SKM-1 treated with dmso at 0.1 percent for 144 hours (cell line): ENCODE results near the gene ADGRL1.
"Not testable (repeated sequence)": the region's sequence is repeated elsewhere in the genome, so short reads cannot be mapped to it uniquely, and the experiment has no call there.

Experiments
- DNase-seq: peaks from one replicate; lab custom pipeline; 2025; ENCODE audit not compliant: unreplicated experiment; lab: John Stamatoyannopoulos, UW

Gene ADGRL1

DNA sequence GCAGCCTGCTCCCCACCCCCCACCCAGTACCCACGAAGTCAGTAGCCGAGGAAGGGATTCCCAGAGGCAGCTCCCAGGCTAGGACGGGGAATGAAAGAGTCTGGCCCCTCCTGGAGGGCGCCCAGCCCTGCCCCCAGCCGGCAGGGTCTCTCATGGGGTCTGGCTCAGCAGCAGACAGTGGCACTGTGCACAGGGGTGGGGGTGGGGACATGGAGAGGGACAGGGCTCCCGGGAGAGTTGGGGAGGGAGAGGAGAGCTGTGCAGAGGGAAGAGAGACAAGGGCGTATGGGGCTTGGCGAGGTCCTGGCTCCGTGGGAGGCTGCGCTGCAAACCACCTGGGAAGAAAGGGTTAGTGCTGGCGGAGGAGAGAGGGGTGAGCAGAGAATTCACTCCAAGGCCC, 41.9 kb downstream of the ADGRL1 start:
- DNase-seq: no peak

DNA sequence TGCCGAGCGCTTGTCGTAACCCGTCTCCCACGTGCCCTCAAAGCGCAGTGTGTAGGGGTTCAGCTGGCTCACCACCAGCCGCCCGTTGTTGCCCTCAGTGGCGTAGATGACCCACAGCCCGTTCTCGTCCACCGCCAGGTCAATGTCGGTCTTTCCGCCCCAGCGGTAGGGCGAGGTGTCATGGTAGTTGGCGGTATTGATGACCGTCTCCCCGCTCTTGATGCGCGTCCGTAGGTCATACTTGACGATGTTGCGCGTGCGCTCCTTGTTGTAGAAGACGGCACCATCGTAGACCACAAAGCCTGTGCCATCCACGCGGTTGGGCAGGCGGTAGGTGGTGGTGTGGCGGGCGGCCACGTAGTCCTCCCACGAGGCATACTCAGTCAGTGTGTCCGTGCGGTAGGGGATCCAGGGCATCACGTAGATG, 43.1 kb downstream of the ADGRL1 start:
- DNase-seq: no peak

DNA sequence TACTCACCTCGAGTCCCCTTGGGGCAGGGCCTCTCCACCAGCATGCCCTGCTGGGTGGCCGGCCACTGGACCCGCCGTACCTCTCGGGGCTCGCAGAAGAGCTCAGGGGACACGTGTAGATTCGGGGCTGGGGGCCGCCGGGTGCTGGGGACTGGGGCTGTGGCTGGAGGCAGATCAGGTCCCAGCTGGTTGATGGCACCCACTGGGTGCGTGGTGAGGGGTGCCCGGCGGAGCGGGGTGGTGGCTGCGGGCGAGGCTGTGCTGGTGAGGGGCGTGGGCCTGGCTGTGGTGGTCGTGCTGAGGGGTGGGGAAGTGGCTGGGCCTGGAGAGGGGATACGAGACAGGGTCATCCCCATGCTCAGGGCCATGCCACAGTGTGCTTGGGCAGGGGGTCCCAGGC, 44.7 kb downstream of the ADGRL1 start:
- no peak for DNase-seq

DNA sequence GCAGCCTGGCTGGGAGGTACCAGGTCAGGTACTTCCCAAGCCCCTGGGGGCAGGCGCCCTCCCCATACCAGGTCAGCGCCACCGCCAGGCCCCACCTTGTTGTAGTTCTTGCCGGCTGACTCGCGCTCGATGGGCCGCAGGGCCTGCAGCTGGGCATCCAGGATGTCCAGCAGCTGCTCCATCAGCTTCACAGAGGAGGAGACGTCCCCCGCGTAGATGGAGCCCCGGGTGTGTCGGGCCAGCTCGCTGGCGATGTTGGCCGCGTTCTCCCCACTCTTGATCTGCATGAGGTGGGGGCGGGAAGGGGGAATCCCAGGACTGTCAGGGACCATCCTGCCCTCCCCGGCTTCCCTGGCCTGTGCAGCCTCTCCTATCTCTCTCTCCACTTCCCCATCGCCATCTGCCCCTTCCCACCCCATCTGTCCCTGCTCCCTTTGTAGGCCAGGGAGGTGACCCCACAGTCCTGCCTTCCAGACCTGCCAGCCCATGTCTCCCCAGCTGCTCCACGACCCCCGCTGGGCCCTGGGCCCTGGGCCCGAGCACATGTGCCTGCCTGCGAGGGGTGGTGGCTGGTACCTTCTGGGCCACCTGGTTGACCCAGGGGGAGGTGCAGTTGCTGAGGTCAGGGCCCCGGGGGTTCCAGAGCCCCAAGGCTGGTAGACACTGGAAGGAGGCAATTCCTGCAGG, 45.8 kb downstream of the ADGRL1 start:
- no peak for DNase-seq

DNA sequence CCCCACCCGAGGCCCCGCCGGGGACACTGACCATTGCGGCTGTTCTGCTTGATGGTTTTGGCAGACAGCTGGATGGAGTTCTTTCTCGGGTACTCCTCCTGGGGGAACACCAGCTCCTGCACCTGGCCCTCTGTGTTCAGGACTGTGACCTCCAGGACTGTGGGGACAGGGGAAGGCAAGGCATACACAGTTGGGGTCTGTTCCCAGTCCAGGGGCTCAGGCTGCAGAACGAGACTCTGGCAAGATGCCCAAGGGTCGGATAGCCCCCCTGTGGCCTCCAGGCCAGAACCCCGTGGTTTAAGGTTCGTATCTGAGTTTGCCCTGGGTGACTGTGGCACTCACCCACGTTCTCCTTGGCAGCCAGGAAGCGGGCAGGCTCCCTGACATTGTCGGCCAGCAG, 46.9 kb downstream of the ADGRL1 start:
- DNase-seq: no peak

DNA sequence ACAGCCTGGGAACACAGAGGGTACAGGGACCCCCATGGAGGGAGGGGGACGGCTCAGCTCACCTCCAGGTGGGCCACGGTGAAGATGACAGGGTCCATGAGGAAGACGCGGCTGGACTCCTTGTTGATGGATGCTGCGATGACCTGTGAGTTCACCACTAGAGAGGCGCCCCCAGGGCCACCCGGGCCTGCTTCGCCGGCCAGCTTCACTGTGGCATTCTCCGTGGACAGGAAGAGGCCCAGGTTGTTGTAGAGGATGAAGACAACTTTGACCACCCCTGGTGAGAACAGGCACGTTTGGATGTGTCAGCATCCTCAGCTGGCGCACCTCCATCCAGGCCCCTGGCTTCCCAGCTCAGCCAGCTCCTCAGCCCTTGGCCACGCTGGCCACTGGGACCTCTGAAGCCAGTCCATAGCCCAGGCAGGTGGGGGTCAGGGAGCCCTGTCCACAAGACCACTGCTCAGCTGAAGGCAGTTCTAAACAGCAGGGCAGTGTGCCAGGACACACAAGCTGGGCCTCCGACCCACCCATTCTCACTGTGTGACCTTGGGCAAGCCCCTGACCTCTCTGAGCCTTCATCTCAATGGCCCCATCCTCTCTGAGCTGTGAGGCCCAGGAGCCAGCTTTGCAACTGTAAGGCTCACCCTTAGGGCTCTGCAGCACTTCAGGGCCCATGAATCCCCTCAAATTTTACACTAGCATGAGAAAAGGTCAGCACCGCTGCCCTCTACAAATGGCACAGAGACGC, 47.5 kb downstream of the ADGRL1 start:
- no peak for DNase-seq

DNA sequence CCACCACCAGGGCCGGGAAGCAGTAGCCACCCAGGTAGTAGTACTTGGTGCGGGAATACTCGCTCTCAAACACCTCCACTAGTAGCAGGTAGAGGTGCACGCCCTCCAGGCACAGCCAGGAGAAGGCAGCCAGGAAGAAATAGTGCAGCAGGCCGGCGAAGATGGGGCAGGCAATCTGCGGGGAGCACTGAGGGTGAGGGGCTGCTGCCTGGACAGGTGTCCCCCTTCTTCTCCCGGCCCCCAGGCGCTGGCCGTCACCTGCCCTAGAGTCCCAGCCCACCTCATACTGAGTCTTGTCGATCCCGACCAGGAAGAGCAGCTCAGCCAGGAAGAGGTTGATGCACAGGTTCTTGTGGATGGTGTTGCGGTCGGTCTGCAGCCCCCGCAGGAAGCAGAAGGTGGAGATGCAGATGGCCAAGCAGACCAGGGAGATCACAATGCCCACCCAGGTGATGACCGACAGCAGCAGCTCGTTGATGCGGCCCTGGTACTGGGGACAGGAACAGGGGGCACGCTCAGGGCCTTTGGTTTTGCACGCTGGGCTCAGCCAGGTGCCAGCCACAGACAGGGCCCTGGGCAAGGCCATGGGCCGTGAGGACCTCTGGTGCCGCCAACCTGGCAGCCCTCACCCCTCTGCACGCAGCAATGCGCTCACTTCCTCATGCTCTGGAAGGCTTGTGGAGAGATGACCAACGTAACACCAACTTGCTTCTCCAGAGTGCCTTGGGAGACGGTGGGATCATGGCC, 48.8 kb downstream of the ADGRL1 start:
- no peak for DNase-seq

DNA sequence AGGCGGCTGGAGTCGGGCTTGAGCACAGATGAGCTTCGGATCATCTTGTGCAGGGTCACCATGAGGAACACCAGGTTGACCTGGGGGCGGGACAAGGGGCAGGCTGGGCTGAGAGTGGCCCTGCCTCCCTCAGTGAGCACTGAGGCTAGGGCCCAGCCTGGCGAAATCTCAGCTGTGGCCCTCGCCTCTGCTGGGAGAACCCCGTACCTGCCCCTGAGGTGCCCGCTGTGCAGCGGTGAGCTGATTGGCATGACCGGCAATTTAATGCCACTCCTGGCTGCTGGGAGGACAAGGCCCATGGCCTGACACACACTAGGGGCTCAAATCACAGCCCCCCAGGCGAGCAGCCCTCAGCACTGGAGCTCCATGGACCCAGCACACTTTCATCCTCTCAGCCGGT, 49.8 kb downstream of the ADGRL1 start:
- DNase-seq: no peak

DNA sequence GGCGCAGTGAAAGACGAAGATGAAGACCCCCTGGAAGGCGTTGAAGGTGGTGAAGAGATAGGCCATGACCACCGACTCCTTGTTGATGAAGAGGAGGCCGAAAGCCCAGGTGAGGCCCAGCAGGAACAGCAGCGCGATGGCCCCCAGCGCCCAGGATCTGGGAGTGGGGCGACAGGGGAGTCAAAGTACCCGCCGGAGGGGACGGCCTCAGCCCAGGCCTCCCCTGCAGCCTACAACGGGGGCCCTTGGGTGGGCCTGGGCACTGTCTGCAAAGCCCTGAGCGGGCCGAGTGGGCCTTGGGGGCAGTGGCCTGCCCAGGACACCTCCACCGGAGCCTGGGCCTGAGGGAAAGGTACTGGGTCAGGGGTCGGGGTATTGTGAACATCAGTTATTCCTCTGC, 50.6 kb downstream of the ADGRL1 start:
- no peak for DNase-seq

DNA sequence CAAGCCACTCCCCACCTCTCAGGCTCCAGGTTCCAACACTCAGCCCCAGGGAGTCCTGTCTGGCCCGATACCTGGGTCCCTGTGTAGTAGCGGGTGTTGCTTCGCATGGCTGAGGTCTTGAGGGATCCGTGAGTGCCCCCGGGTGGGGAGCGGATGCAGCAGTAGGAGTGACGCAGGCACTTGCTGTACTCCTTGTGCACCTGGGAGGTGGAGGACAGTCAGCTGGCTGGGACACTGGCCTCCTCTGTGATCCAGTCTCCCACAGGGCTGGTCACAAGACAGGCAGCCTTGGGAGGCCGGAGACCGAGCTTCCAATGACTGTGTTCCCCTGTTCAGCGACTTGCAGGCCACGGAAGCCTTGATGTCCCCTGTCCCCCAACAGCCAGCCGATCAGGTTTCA, 53.3 kb downstream of the ADGRL1 start:
- DNase-seq: no peak

DNA sequence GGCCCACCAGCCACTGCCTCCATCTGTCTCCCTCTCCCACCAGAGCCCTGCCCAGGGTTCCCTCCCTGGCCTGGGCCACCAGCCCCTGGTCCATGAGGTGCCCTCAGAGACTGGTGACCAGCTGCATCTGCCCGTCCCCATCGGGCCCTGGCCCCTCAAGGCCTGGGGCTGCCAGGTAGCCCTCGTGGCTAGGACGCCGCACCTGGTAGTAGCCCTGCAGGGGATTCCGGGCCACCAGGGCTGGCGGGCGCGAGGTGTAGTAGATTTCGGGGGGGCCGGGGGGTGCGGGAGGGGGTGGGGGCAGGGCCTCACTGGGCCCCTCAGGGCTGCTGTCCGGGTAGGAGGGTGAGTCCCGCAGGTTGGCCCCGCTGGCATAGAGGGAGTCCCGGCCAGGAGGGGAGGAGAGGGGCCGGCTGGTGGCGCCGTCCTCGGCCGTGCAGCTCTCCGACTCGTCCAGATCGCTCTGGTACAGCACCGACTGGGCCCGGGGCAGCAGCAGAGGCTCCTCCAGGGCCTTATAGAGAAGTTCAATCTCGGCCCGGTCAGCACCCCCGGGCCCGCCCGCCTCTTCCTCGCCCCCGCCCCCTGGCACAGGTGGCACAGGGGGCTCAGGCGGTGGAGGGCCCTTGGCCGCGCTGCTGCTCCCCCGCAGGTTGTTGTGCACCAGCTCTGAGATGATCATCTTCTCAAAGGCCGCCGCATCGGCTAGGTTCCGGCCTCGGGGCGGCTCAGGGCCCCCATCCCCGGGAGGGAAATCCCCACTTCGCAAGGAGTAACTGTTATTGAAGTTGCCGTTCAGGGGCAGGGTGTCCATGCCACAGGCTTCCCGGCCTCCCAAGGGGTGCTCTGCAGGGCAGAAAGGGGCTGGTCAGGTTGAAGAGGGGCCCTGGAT, 55.0 kb downstream of the ADGRL1 start:
- no peak for DNase-seq

DNA sequence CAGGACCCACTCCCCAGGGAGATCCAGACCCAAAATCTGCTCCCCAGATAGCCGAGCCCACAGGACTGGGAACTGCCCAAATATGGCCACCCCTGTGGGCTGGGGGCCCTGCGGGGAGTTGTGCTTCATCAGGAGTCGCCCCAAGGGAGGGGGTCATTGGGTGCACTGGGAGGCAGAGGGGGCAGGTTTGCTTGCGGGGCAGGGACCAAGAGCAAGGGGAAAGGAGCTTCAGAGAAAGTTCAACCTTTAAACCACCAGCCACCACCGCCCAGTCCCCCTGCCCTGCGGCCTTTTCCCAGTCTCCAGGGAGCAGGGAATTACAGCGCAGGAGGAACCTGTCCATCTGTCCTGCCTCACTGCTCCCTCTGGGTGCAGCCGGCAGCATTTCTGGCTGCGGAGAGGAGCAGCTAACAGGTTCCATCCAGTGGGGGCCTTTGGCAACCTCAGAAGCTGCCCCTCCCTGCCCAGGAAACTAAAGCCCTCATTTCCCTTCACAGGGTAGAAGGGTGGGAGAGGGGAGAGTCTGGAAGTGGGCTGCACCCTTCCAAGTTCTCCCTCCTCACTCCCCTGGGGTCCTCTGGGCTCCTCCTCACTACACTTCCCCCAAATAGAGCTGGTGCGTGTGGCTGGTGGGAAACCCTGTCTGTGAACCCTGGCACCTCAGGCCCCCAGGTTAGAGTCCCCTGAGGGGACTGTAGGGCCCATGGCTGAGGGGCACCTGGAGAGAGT, 55.8 kb downstream of the ADGRL1 start:
- no peak for DNase-seq

DNA sequence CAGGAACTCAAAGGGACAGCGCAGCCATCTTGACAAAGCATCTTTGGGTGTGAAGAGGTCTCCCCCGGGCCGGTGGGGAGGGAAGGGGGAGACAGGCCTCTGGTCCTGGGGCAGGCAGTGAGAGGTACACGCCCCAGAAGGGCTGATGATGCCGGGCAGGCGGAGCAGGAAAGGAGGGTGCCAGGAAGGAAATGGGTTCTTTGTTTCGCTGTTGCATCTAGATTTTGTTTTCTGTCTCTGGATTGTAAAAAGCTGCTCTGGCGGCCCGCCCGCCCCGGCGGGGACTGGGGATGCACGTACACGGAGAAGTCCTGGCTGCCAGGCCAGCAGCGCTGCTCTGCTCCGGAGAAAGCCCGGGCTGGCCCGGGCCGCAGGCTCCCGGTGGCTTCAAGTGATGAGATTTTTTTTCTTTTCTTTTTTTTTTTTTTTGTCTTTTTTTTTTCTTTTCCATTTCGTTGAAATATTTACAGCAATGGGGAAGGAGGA, 56.4 kb downstream of the ADGRL1 start:
- no peak for DNase-seq

DNA sequence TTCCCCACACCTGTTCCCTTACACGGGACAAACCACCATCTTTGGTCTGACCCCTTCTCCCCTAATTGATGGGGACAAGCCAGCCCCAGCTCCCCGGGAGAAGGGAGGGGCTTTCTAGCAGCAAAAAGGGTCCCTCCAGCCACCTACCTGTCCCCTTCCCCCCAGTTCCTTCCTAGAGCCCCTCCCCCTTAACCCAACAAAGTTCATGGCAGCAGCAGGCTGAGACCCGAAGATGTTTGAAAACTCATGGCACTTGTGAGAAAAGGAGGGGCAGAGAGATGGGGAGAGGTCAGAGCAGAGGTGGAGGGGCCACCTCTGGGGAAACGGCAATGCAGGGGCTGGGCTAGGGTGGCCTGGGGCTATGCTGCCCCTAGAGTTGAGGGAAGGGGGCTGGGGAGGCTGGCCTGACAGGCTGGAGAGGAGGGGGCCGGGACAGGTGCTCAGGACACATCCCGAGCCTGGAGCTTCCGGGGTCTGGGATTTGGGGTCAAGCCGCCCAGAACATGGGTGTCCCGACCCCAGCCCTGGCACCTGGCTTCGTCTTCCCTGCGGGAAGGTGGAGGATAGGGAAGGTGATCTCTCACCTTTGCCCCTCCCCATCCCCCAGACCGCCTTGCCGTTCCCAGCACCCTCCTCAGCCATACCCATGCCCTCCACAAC, 57.1 kb downstream of the ADGRL1 start:
- no peak for DNase-seq

DNA sequence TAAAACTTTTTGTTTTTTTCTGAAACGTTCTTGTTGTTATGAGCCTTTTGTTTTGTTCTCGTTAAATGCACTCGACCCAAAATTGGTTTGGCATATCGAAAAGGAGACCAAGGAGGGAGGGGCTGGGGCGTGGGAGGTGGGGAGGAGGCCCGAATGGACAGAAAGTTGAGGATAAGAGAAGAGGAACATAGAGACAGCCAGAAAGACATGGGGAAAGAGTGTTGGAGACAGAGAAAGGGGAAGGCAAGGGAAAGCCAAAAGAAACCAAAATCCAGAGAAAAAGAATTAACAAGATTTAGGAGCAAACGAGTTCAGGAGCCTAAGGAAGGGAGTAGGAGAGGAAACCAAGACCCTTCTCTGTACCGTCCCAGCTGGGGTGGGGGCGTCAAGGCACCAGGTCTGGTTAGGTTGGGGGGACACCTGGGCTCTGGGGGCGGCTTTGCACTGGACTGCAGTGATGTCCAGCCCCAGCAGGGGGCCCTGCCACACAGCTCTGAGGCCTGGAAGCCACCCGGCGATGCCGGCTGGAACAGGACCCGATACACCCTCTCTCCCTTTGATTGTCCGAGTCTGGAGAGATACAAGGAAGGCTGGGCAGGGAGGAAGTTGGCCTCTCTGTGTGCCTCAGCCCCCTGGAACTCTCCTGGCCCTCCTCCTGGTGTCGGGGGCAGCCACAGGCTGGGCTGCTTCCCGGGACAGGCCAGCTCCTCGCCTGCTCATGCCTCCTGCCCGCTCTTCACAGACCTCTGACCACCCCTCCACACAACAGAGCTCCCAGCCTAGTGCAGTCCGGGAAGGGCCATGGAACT, 58.0 kb downstream of the ADGRL1 start:
- no peak for DNase-seq

DNA sequence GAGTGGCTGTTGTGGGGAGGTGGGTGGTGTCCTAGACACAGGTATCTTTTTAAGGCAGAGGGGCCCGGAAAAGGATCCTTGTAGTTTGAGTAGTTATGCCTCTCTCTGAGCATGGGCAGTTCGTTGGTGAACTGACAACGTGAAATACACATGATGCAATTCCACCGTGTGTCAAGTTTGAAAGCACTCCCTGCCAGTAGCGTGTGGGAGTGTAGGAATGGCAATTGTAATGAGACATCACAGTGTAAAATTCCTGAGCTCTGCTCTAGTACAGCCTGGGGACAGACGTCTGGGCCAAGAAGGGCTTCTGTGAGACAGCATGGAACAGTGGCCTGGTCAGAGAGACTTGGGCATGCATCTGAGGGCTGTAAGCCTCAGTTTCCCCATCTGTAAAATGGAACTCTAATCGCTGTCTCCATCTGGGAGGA, 59.2 kb downstream of the ADGRL1 start:
- no peak for DNase-seq

DNA sequence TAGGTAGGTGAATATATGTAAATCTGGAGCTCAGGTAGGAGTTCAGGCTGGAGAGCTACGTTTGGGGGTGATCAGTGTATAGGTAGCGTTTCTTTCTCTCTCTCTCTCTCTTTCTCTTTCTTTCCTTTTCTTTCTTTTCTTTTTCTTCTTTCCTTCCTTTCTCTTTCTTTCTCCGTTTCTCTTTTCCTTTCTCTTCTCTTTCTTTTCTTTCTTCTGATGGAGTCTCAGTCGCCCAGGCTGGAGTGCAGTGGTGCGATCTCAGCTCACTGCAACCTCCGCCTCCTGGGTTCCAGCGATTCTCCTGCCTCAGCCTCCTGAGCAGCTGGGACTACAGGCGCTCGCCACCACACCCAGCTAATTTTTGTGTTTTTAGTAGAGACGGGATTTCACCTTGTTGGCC, 59.8 kb downstream of the ADGRL1 start:
- DNase-seq: not testable (repeated sequence)

DNA sequence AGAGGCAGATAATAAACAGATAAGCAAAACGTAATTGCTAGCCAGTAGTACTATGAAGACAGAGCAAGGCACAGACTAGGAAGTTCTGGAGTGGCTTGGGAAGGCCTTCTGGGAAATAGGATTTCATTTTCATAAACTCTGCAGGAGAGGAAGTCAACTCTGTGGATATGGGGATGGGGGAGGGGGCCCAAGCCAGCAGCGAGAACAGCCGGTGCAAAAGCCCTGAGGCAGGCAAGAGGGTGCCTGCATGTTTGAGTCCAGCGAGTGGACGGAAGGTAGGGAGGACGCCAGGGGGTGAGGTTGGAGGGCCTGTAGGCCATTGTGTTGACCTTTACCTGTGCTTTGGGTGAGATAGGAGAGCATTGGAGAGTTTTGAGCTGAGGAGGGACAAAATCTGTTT, 60.6 kb downstream of the ADGRL1 start:
- DNase-seq: no peak
